Large intestine (tissue), 3 donors: ENCODE results near the gene AXIN1. TPM values are rescaled to one million over a fixed set of nuclear protein-coding genes. Genes with fewer than 3 reads are reported as not detected.
"Not testable (repeated sequence)": the region's sequence is repeated elsewhere in the genome, so short reads cannot be mapped to it uniquely, and the experiment has no call there.

ENCODE experiments used
- DNase-seq, 2 donors: peaks; one replicate each; pipeline versions ENCODE4 v3.0.0 to v3.0.0-alpha.2; 2013
- H3K27ac ChIP-seq: one replicate; pipeline ENCODE4 v1.5.1; 2013; ENCODE audit warnings: low read length
- H3K27me3 ChIP-seq: 2 replicates; pipeline ENCODE4 v1.6.1; 2013; ENCODE audit warnings: low read length; ENCODE audit not compliant: control insufficient read depth, insufficient read depth
- H3K36me3 ChIP-seq: 2 replicates; pipeline ENCODE4 v1.6.1; 2013; ENCODE audit warnings: low read length; ENCODE audit not compliant: control insufficient read depth, insufficient read depth
- H3K4me1 ChIP-seq: one replicate; pipeline ENCODE4 v1.6.1; 2013; ENCODE audit warnings: low read length; ENCODE audit not compliant: control insufficient read depth, insufficient read depth
- H3K4me3 ChIP-seq: one replicate; pipeline ENCODE4 v1.5.1; 2013; ENCODE audit warnings: low read length
- H3K9me3 ChIP-seq: one replicate; pipeline ENCODE4 v1.6.1; 2013; ENCODE audit warnings: mild to moderate bottlenecking, low read depth, low read length, moderate library complexity; ENCODE audit not compliant: control insufficient read depth
- WGBS: methylation state at CpG from one replicate; pipeline ENCODE4 v1.1.5; 2013; ENCODE audit warnings: low lambda C conversion rate; ENCODE audit not compliant: insufficient coverage; 5-methylcytosine and 5-hydroxymethylcytosine counted together
- polyA plus RNA-seq: library from polyadenylated mRNA; unstranded; fragments of 120-200 nt; gene quantifications from one replicate; pipeline ENCODE4 v1.2.1, GENCODE V29; 2013

AXIN1 gene
- polyA plus RNA-seq, 1 donor: 29.8 TPM

DNA sequence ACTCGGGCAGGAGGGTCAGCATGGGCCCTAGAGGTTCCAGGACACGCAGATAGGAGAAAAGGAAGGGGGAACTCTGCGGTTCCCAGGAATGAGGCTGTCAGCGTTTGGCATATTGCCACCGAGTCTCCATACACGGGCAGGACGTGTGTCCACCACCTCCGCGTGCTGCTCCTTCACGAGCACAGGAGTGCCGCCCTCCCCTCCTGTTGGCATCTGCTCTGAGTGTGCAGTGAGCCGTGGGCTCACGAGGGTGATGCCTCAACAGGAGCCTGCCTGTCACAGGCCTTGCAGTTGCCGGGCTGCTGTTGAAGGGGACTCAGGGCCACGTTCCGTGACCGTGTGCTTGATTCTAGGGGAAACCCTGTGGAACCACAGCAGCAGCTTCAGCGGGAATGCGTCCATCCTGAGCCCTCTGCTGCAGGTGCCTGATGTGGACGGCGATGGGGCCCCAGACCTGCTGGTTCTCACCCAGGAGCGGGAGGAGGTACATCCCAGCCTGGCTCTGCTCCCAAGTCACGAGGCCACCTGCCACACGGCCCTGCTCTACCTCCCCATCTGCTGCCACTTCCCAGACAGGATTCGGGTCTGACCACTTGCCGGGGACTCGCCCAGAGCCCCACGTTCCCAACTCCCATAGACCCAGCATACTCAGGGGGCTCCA, 91.4 kb downstream of the AXIN1 start:
- Histone ChIP-seq H3K9me3 (no peaks in the 10 kb centered on the region), H3K36me3 (peaks cover 62% of the 10 kb centered on the region), H3K27me3 (no peaks in the 10 kb centered on the region), H3K27ac (no peak overlapping the region), H3K4me1 (no peaks in the 10 kb centered on the region), H3K4me3 (no peak overlapping the region)
- DNase-seq: no peak
- WGBS: no CpG with 5 or more reads among the region's 28 CpGs

DNA sequence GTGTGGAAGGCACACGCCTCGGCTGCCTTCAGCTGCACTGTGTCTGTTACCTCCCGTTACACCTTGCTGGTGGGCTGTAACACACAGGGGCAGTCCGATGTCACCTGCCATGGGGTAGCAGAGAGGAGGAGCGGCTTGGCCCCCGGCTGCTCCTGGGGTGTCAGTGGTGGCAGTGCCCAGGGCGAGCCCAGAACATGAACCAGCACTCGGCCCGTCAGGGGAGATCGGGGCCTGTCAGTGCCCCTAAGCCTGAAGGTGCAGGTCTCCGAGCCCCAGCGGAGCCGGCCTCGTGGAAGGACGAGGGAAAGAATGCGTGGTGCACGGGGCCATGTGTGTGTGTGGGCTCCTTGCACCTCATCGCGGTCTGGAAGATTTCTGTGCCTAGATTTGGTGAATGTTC, 92.2 kb downstream of the AXIN1 start:
- Histone ChIP-seq H3K27ac (no peak overlapping the region), H3K27me3 (no peaks in the 10 kb centered on the region), H3K4me1 (no peaks in the 10 kb centered on the region), H3K4me3 (no peak overlapping the region), H3K9me3 (no peaks in the 10 kb centered on the region), H3K36me3 (peaks cover 65% of the 10 kb centered on the region)
- no CpG with 5 or more reads among the region's 19 CpGs for WGBS
- DNase-seq: no peak

DNA sequence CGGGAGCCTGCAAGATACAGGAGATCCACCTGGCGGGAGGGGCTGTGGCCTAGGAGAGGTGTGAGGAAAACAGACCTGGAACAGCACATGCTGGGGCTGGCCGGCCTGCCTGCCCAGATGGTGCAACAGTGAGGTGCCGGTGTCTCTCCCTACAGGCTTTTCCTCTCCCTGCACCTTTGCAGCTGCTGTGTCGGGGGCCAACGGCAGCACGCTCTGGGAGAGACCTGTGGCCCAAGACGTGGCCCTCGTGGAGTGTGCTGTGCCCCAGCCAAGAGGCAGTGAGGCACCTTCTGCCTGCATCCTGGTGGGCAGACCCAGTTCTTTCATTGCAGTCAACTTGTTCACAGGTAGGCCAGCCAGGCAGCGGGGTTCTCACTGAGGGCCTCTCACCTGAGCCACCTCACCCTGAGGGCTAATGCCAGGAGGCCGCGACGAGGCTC, 92.7 kb downstream of the AXIN1 start:
- no CpG with 5 or more reads among the region's 13 CpGs for WGBS
- Histone ChIP-seq H3K4me3 (no peak overlapping the region), H3K27ac (no peak overlapping the region), H3K9me3 (no peaks in the 10 kb centered on the region), H3K4me1 (no peaks in the 10 kb centered on the region), H3K27me3 (no peaks in the 10 kb centered on the region), H3K36me3 (peaks cover 65% of the 10 kb centered on the region)
- DNase-seq: no peak

DNA sequence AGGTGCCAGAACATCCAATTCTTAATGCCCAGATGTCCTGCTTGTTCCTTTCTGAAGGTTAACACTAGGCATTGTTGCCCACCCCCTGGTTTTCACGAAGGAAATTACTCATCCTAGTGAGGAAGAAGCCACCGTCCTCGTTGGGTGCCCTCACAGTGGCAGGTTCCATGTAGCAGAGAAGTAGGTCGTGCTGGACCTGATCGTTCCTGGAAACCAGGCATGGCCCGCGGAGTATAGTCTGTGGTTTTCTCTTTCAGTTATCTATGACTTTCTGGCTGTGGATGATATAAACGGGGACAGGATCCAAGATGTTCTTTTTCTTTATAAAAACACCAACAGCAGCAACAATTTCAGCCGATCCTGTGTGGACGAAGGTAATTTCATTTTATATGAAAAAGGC, 93.3 kb downstream of the AXIN1 start:
- H3K27me3 ChIP-seq: no peaks in the 10 kb centered on the region
- DNase-seq: no peak
- peaks cover 3% of the 10 kb centered on the region for H3K9me3 ChIP-seq
- peaks cover 65% of the 10 kb centered on the region for H3K36me3 ChIP-seq
- no peaks in the 10 kb centered on the region for H3K4me1 ChIP-seq
- no peak overlapping the region for H3K27ac ChIP-seq
- whole genome bisulfite sequencing: no CpG with 5 or more reads among the region's 10 CpGs
- H3K4me3 ChIP-seq: no peak overlapping the region

DNA sequence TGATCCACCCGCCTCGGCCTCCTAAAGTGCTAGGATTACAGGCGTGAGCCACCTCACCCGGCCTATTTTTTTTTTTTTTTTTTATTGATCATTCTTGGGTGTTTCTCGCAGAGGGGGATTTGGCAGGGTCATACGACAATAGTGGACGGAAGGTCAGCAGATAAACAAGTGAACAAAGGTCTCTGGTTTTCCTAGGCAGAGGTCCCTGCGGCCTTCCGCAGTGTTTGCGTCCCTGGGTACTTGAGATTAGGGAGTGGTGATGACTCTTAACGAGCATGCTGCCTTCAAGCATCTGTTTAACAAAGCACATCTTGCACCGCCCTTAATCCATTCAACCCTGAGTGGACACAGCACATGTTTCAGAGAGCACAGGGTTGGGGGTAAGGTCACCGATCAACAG, 94.4 kb downstream of the AXIN1 start:
- no CpG with 5 or more reads among the region's 13 CpGs for WGBS
- H3K9me3 ChIP-seq, H3K4me1 ChIP-seq, DNase-seq, H3K27me3 ChIP-seq, H3K27ac ChIP-seq, H3K4me3 ChIP-seq: not testable (repeated sequence)
- H3K36me3 ChIP-seq: peaks cover 60% of the 10 kb centered on the region

DNA sequence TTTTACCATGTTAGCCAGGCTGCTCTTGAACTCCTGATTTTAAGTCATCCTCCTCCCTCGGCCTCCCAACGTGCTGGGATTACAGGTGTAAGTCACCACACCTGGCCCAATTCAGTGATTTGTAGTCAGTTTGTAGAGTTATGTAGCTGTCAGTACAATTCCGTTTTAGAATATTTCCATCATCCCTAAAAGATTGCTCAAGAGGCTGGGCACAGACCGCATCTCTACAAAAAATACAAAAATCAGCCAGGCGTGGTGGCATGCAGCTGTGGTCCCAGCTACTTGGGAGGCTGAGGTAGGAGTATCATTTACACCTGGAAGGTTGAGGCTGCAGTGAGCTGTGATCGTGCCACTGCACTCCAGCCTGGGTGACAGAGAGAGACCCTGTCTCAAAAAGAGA, 97.3 kb downstream of the AXIN1 start:
- H3K9me3 ChIP-seq: peaks cover 3% of the 10 kb centered on the region
- H3K4me3 ChIP-seq: no peak overlapping the region
- H3K27ac ChIP-seq: no peak overlapping the region
- peaks cover 7% of the 10 kb centered on the region for H3K4me1 ChIP-seq
- 100% methylated on average over 1 of the region's 6 CpGs for WGBS
- no peaks in the 10 kb centered on the region for H3K27me3 ChIP-seq
- peaks cover 35% of the 10 kb centered on the region for H3K36me3 ChIP-seq
- DNase-seq: no peak

DNA sequence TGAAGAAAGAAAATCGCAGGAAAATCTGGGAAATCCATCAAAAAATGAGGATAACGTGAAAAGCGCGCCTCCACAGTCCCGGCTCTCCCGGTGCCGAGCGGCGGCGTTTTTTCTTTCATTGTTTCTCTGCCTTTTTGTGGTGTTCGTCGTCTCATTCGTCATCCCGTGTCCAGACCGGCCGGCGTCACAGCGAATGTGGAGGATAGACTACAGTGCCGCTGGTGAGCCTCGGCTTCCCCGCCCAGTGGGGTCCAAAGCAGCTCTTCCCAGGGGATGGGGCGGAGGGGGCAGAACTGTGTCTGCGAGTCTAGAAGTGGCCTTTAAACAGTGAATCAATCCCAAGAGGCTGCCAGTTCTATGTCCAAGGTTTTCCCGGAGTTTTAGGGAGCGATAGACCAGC, 98.1 kb downstream of the AXIN1 start:
- H3K27ac ChIP-seq: no peak overlapping the region
- peaks cover 32% of the 10 kb centered on the region for H3K36me3 ChIP-seq
- H3K9me3 ChIP-seq: peaks cover 3% of the 10 kb centered on the region
- peaks cover 8% of the 10 kb centered on the region for H3K4me1 ChIP-seq
- no peaks in the 10 kb centered on the region for H3K27me3 ChIP-seq
- 100% methylated on average over 2 of the region's 25 CpGs for WGBS
- DNase-seq: no peak
- no peak overlapping the region for H3K4me3 ChIP-seq

DNA sequence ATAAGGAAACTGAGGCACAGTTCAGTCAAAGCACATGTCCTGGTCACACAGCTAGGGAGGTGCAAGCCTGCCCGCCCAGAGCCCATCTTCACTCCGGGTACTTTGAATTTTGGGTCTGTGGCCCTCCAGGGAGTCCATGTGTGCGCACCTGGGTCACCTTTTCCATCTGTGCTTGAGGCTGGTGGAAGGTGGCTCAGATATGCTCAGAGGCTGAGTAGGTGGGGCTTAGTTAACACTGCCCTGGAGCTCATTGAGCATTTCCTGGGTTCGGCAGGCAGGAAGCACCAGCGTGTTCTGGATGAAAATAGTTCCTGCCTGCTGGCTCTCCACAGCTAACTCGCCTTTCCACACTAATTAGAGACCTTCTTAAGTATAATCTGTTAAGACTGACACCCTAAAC, 98.7 kb downstream of the AXIN1 start:
- WGBS: no CpG with 5 or more reads among the region's 6 CpGs
- H3K4me3 ChIP-seq: no peak overlapping the region
- H3K27me3 ChIP-seq: no peaks in the 10 kb centered on the region
- DNase-seq: peak in 1 of 2 donors; percentile 27
- H3K36me3 ChIP-seq: peaks cover 29% of the 10 kb centered on the region
- H3K4me1 ChIP-seq: peaks cover 8% of the 10 kb centered on the region
- peaks cover 3% of the 10 kb centered on the region for H3K9me3 ChIP-seq
- no peak overlapping the region for H3K27ac ChIP-seq

DNA sequence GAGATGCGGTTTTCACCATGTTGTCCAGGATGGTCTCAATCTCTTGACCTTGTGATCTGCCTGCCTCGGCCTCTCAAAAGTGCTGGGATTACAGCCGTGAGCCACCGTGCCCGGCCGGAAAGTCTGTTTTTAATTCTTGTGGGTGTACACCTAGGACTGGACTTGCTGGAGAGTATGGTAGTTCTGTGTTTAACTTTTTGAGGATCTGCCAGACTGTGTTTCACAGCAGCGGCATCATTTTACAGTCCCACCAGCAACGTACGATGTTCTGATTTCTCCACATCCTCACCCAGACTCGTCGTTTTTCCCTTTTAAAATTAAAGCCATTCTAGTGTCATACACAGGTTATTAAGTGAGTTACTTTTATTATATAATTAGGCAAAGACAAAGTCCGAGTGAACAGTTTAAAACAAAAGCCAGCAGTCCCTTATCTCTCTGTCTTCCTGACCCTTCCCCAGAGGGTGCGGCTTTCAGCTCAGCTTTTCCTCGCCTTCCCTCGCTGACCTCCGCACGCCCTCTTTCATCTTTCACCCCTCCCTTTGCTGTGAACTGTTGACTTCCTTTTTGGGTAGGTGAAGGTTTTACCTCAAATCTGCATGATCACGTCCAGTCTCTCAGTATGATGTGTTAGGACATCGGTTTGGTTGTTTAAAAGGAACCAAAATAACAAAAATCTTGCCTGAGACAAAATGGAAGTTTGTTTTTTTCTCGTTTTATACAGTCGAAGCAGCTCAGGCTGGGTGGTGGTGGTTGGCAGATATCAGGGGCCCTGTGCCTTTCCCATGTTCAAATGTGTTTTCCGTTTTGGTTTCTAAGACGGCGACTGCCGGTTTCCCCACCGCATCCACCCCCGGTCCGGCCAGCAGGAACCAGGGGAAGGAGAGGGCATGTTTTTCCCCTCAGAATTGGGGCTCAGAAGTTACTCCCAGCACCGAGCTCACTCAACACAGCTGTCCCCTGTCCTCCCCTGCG, 99.9 kb downstream of the AXIN1 start:
- Histone ChIP-seq H3K36me3 (peaks cover 33% of the 10 kb centered on the region), H3K9me3 (peaks cover 3% of the 10 kb centered on the region), H3K4me1 (peaks cover 8% of the 10 kb centered on the region), H3K27ac (peak overlapping the region; percentile 54), H3K4me3 (no peak overlapping the region), H3K27me3 (no peaks in the 10 kb centered on the region)
- 21% methylated on average over 9 of the region's 30 CpGs for WGBS
- peak; percentile 73 to 88 for DNase-seq

DNA sequence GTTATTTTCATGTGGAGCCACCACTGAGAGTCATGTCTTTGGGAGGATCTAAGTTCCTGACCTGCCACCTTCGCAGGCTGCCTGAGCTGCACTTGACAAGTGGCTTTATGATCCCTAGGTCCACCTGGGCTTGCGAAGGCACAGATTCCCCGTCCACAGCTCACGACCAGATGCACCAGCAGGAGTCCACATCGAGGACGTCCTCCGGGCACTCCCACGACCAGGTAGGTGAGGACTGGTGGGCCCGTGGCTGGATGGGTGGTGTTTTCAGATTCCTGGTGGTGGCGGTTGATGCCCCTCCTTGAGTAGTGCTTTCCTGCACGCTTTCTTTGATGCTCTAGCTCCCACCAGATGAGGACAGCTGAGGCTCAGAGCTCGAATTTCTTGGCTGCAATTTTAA, 103.1 kb downstream of the AXIN1 start:
- no CpG with 5 or more reads among the region's 12 CpGs for WGBS
- H3K36me3 ChIP-seq: peaks cover 21% of the 10 kb centered on the region
- H3K4me3 ChIP-seq: no peak overlapping the region
- H3K4me1 ChIP-seq: peaks cover 8% of the 10 kb centered on the region
- peaks cover 1% of the 10 kb centered on the region for H3K9me3 ChIP-seq
- H3K27ac ChIP-seq: no peak overlapping the region
- H3K27me3 ChIP-seq: no peaks in the 10 kb centered on the region
- no peak for DNase-seq
